HCT116 (cell line): Measurements from ENCODE around the gene USP32. TPM values are rescaled to one million over a fixed set of nuclear protein-coding genes. Genes with fewer than 3 reads are reported as not detected.
"Not testable (repeated sequence)": the region's sequence is repeated elsewhere in the genome, so short reads cannot be mapped to it uniquely, and the experiment has no call there.

Experiments used
- ATAC-seq: fragments of 200-7000 bp; cut with Tn5 transposase; 2 replicates; pipeline ENCODE4 v1.9.1; 2020; ENCODE audit warnings: mild to moderate bottlenecking, moderate library complexity
- BruUV-seq: library from RNA; stranded (reverse); fragments of 400-500 nt; replicated peaks from 2 replicates; lab custom pipeline; 2021; lab: Mats Ljungman, UMichigan
- CTCF ChIA-PET: fragments of 300-600 bp; sonication (Branson Sonifier 250); formaldehyde crosslinking; loops from one replicate; lab custom pipeline; 2021; ENCODE audit warnings: antibody characterized with exemption; lab: Charles Lee
- POLR2A ChIA-PET: fragments of 300-600, 350-600 bp; sonication (Branson Sonifier 250); formaldehyde crosslinking; loops from one replicate; lab custom pipeline; 2021; ENCODE audit warnings: antibody characterized with exemption; lab: Charles Lee
- RAD21 ChIA-PET, 2 experiments: fragments of 300-600 bp; sonication (Branson Sonifier 250); formaldehyde crosslinking; loops; one replicate each; lab custom pipeline; 2023; ENCODE audit warnings: low total read pairs in 2 of 2; ENCODE audit not compliant: uncharacterized antibody in 2 of 2, unreplicated experiment in 2 of 2, low non-redundant PET in 1 of 2; lab: Charles Lee
- DNase-seq: peaks from one replicate; pipeline ENCODE4 v3.0.0-alpha.2; 2010; ENCODE audit warnings: low read depth, low spot score
- H2AFZ ChIP-seq: fragments of 200-600 bp; shearing (Covaris generic), sonication (generic); 2 replicates; pipeline ENCODE4 v1.6.1; 2017; ENCODE audit warnings: low read depth, mixed run types, mixed read lengths, antibody characterized with exemption, low read length; ENCODE audit not compliant: poor library complexity, severe bottlenecking
- H3K27ac ChIP-seq: 2 replicates; pipeline ENCODE4 v1.5.1; 2012; ENCODE audit warnings: low read depth, low read length
- H3K27me3 ChIP-seq: fragments of 200-600 bp; sonication (generic); 2 replicates; pipeline ENCODE4 v1.6.1; 2016; ENCODE audit warnings: mixed run types, low read length, mixed read lengths; ENCODE audit not compliant: insufficient read depth
- H3K36me3 ChIP-seq, 2 experiments: fragments of 200-500 bp in 1 of 2; fragments of 200-600 bp in 1 of 2; sonication (Bioruptor generic) in 1 of 2; sonication (generic) in 1 of 2; 2 replicates each; pipeline versions ENCODE4 v1.5.1 to v1.6.1; 2014 to 2016; ENCODE audit warnings: low read length in 2 of 2, inconsistent platforms in 1 of 2, mixed read lengths in 1 of 2, mixed run types in 1 of 2; ENCODE audit not compliant: insufficient read depth in 2 of 2, control insufficient read depth in 1 of 2
- H3K4me1 ChIP-seq, 2 experiments: fragments of 200-600 bp in 1 of 2; sonication (generic) in 1 of 2; 2 replicates each; pipeline versions ENCODE4 v1.5.1 to v1.6.1; 2012 to 2017; ENCODE audit warnings: low read length in 2 of 2, inconsistent platforms in 1 of 2, mild to moderate bottlenecking in 1 of 2, mixed read lengths in 1 of 2, mixed run types in 1 of 2, moderate library complexity in 1 of 2; ENCODE audit not compliant: insufficient read depth in 2 of 2, control insufficient read depth in 1 of 2
- H3K4me2 ChIP-seq: fragments of 200-600 bp; sonication (generic); 2 replicates; pipeline ENCODE4 v1.6.1; 2017; ENCODE audit warnings: mixed run types, low read length, mixed read lengths
- H3K4me3 ChIP-seq, 2 experiments: fragments of 200-600 bp in 1 of 2; sonication (generic) in 1 of 2; replicated peaks in 1 of 2; 2 replicates each; pipeline ENCODE4 v1.5.1; 2011 to 2016; ENCODE audit warnings: low read length in 2 of 2, control low read depth in 1 of 2, low read depth in 1 of 2, mild to moderate bottlenecking in 1 of 2, mixed read lengths in 1 of 2, mixed run types in 1 of 2
- H3K79me2 ChIP-seq: fragments of 200-600 bp; sonication (generic); 2 replicates; pipeline ENCODE4 v1.6.1; 2017; ENCODE audit warnings: mild to moderate bottlenecking, mixed run types, low read length, moderate library complexity, mixed read lengths; ENCODE audit not compliant: insufficient read depth
- H3K9ac ChIP-seq: fragments of 200-600 bp; sonication (generic); 2 replicates; pipeline ENCODE4 v1.6.1; 2016; ENCODE audit warnings: low read length, mixed read lengths
- H3K9me2 ChIP-seq: fragments of 200-600 bp; sonication (generic), shearing (Covaris generic); 2 replicates; pipeline ENCODE4 v1.6.1; 2017; ENCODE audit warnings: mixed run types, mild to moderate bottlenecking, moderate library complexity; ENCODE audit not compliant: insufficient read depth
- H3K9me3 ChIP-seq, 2 experiments: fragments of 200-500 bp in 1 of 2; fragments of 200-600 bp in 1 of 2; sonication (Bioruptor generic) in 1 of 2; sonication (generic) in 1 of 2; 2 replicates each; pipeline ENCODE4 v1.6.1; 2014 to 2017; ENCODE audit warnings: low read length in 2 of 2, mixed read lengths in 2 of 2, inconsistent platforms in 1 of 2, low read depth in 1 of 2, mild to moderate bottlenecking in 1 of 2, mixed run types in 1 of 2, moderate library complexity in 1 of 2; ENCODE audit not compliant: control insufficient read depth in 1 of 2, insufficient read depth in 1 of 2
- H4K20me1 ChIP-seq: fragments of 200-600 bp; sonication (generic), shearing (Covaris generic); 2 replicates; pipeline ENCODE4 v1.6.1; 2017; ENCODE audit warnings: mixed run types, mild to moderate bottlenecking, moderate library complexity; ENCODE audit not compliant: insufficient read depth
- ATF3 ChIP-seq: IDR thresholded peaks from 2 replicates; pipeline ENCODE4 v1.6.1; 2012
- CBX3 ChIP-seq: IDR thresholded peaks from 2 replicates; pipeline ENCODE4 v1.6.1; 2012; ENCODE audit warnings: low read depth
- EGR1 ChIP-seq: IDR thresholded peaks from 2 replicates; pipeline ENCODE4 v1.6.1; 2012; ENCODE audit warnings: low read depth
- ELF1 ChIP-seq: IDR thresholded peaks from 2 replicates; pipeline ENCODE4 v1.6.1; 2012; ENCODE audit warnings: low read depth, borderline replicate concordance
- EZH2 ChIP-seq: fragments of 200-600 bp; sonication (generic); IDR thresholded peaks from 2 replicates; pipeline ENCODE4 v1.6.1; 2017; ENCODE audit warnings: antibody characterized with exemption, mixed run types
- FOSL1 ChIP-seq: IDR thresholded peaks from 2 replicates; pipeline ENCODE4 v1.6.1; 2012; ENCODE audit warnings: low read depth
- MAX ChIP-seq: IDR thresholded peaks from 2 replicates; pipeline ENCODE4 v1.6.1; 2012
- POLR2AphosphoS5 ChIP-seq: IDR thresholded peaks from 2 replicates; pipeline ENCODE4 v1.6.1; 2011; ENCODE audit warnings: mild to moderate bottlenecking, low read depth, low read length, moderate library complexity
- REST ChIP-seq: IDR thresholded peaks from 2 replicates; pipeline ENCODE4 v1.6.1; 2012; ENCODE audit warnings: low read depth
- SRF ChIP-seq: IDR thresholded peaks from 2 replicates; pipeline ENCODE4 v1.6.1; 2012; ENCODE audit warnings: low read depth
- TCF7L2 ChIP-seq: IDR thresholded peaks from 2 replicates; pipeline ENCODE4 v1.7.0; 2011; ENCODE audit warnings: borderline replicate concordance, inconsistent platforms; ENCODE audit not compliant: insufficient read depth, insufficient read length; ENCODE audit errors: extremely low read depth
- YY1 ChIP-seq: IDR thresholded peaks from 2 replicates; pipeline ENCODE4 v1.6.1; 2011; ENCODE audit warnings: low read length, low read depth, moderate library complexity, mild to moderate bottlenecking; ENCODE audit not compliant: insufficient replicate concordance; ENCODE audit errors: extremely low read depth
- ZBTB33 ChIP-seq: IDR thresholded peaks from 2 replicates; pipeline ENCODE4 v1.6.1; 2011; ENCODE audit warnings: mild to moderate bottlenecking, low read length, moderate library complexity; ENCODE audit not compliant: insufficient replicate concordance; ENCODE audit errors: extremely low read depth
- ZFX ChIP-seq: fragments of 450-650 bp; IDR thresholded peaks from 2 replicates; pipeline ENCODE4 v1.6.1; 2017
- ZNF274 ChIP-seq: fragments of 200-500 bp; sonication (Bioruptor generic); IDR thresholded peaks from 2 replicates; pipeline ENCODE4 v1.6.1; 2014; ENCODE audit warnings: mild to moderate bottlenecking, low read depth, low read length, inconsistent platforms
- intact Hi-C: fragments of 100-400 bp; cut with micrococcal nuclease; formaldehyde crosslinking; loops from 2 replicates; pipeline ENCODE4 v1.10.0; 2022
- total RNA-seq: library from RNA; stranded (reverse); gene quantifications from one replicate; pipeline ENCODE4 v1.2.1, GENCODE V29; 2021; ENCODE audit not compliant: unreplicated experiment

USP32 gene
- total RNA-seq, 1 experiment from 2014 or later, result 67.0 TPM

GRCh38 chr17:60314900-60315299 lies 77.0 kb downstream of the USP32 start:
- H3K9ac ChIP-seq, H3K9me2 ChIP-seq, H3K4me1 ChIP-seq, RAD21 ChIA-PET, H3K27me3 ChIP-seq, H3K9me3 ChIP-seq, H4K20me1 ChIP-seq, H3K4me2 ChIP-seq, ATAC-seq, H2AFZ ChIP-seq, intact Hi-C loops, BruUV-seq, H3K27ac ChIP-seq, H3K36me3 ChIP-seq, H3K4me3 ChIP-seq, DNase-seq, POLR2A ChIA-PET: not testable (repeated sequence)
- CTCF ChIA-PET, result interaction anchor here (0.9 to 1.4 kb wide), 3 partner anchors 13 to 323 kb away, joined by 3 read pairs; no protein-coding TSS in a partner anchor
- peaks cover 35% of the 10 kb centered on the region for H3K79me2 ChIP-seq

- no TSS peak for BruUV-seq
- H3K79me2 ChIP-seq, result peaks cover 35% of the 10 kb centered on the region
- no peak overlapping the region for H3K4me2 ChIP-seq
- ChIA-PET RAD21 (no interaction called here), POLR2A (no interaction called here), CTCF (interaction anchor here (1.2 kb wide), 1 partner anchor 83 kb away, joined by 3 read pairs; no protein-coding TSS in a partner anchor)
- no peak overlapping the region for H2AFZ ChIP-seq
- H3K27ac ChIP-seq, result no peak overlapping the region
- no peaks in the 10 kb centered on the region for H3K9me3 ChIP-seq
- no peak overlapping the region for H3K4me3 ChIP-seq
- no peak for ATAC-seq
- DNase-seq, result no peak
- no peaks in the 10 kb centered on the region for H3K36me3 ChIP-seq
- H3K27me3 ChIP-seq, result no peaks in the 10 kb centered on the region
- peaks cover 0 to 4% of the 10 kb centered on the region in 2 experiments; a peak in 1 of 4 replicates for H3K4me1 ChIP-seq
- H4K20me1 ChIP-seq, result 0 out of 2 replicates have a peak, but pooled peaks cover 3% of the 10 kb centered on the region
- intact Hi-C loops, result no loop called here
- no peak overlapping the region for H3K9ac ChIP-seq
- H3K9me2 ChIP-seq, result no peaks in the 10 kb centered on the region
- TF ChIP-seq SRF (no peak), POLR2AphosphoS5 (no peak), EGR1 (no peak), TCF7L2 (no peak), ZNF274 (no peak), EZH2 (no peak), ATF3 (no peak), CBX3 (no peak), MAX (no peak), ZBTB33 (no peak), YY1 (no peak), FOSL1 (no peak), REST (no peak), ZFX (no peak), ELF1 (no peak)
Measured at GRCh38 chr17:60314423-60314822, 77.5 kb downstream of the USP32 start.
